NCI-H128 (cell line): Measurements from ENCODE around the gene LIPG.
"Not testable (repeated sequence)": the region's sequence is repeated elsewhere in the genome, so short reads cannot be mapped to it uniquely, and the experiment has no call there.

Source experiments
- DNase-seq: peaks from one replicate; lab custom pipeline; 2025; ENCODE audit not compliant: unreplicated experiment; lab: John Stamatoyannopoulos, UW

Gene LIPG

GRCh38 chr18:49546278-49546677, 15.6 kb upstream of the LIPG start:
- no peak for DNase-seq

DNA sequence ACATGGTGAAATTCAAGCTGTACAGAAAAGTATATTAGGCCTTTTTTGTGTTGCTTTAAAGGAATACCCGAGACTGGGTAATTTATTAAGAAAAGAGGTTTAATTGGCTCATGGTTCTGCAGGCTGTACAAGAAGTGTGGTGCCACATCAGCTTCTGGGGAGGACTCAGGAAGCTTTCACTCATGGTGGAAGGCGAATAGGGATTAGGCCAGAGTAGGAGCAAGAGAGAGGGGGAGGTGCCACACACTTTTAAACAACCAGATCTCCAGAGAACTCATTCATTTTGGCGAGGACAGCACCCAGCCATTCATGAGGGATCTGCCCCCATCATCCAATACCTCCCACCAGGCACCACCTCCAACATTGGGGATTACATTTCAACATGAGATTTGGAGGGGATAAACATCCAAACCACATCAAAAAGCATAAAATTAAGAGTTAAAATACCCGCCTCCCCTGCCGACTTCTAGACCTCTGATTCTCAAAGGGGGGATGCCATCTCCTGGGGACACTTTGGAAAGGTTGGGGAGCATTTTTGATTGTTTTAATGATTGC, 15.1 kb upstream of the LIPG start:
- DNase-seq = no peak

- no peak for DNase-seq
Observed at GRCh38 chr18:49547701-49548100, 14.2 kb upstream of the LIPG start.

DNA sequence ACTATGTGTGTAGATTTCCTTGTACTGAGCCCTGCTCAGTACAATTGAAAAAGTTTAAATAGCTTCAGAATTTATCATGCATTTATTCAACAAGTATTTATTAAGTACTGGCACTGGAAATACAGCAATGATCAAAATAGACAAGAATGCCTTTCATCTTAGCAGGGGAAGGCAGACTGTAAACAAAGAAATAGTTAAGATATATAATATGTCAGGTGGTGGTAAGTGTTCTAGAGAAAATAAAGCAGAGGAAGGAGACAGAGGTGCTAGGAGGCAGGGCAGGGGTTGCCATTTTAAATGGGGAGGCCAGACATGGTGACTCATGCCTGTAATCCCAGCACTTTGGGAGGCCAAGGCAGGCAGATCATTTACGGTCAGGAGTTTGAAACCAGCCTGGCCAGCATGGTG, 13.6 kb upstream of the LIPG start:
- DNase-seq = no peak

GRCh38 chr18:49550621-49551339, 11.1 kb upstream of the LIPG start:
- DNase-seq = no peak

DNA sequence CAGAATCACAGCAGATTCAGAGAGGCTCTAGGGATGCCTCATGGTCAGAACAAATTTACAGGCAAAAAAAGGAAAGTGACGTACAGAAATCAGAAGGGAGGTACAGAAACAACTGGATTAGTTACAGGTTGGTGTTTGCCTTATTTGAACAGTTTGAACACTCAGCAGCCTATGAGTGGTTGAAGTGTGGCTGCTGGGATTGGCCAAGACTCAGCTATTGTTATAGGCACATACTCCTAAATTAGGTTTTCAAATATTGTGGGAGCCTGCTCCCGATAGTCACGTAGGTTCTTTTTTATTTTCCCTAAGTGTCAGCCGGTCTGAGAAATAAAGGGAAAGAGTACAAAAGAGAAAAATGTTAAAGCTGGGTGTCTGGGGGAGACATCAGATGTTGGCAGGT, 8.9 kb upstream of the LIPG start:
- no peak for DNase-seq

DNA sequence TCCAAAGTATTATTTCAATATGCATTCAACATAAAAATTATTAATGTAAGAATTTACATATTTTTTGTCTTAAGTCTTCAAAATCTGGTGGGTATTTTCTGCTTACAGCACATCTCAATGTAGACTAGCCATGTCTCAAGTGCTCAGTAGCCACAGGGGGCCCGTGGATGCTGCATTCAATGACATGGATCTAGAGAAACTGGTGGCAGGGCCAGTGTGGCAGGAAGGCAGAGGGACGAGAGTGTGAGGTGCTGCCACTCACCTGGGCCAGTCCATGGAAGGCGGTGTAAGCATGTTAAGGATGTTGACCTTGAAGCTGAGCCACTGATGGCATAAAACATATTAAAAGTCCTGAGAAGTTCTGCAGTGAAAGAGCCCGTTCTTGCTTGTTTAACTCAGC, 6.2 kb upstream of the LIPG start:
- DNase-seq = no peak

- no peak for DNase-seq
Observed at GRCh38 chr18:49558356-49558755, 3.5 kb upstream of the LIPG start.

GRCh38 chr18:49559326-49559931, 2.4 kb upstream of the LIPG start:
- not testable (repeated sequence) for DNase-seq

- no peak for DNase-seq
Observed at GRCh38 chr18:49560277-49560623, 1.6 kb upstream of the LIPG start.

DNA sequence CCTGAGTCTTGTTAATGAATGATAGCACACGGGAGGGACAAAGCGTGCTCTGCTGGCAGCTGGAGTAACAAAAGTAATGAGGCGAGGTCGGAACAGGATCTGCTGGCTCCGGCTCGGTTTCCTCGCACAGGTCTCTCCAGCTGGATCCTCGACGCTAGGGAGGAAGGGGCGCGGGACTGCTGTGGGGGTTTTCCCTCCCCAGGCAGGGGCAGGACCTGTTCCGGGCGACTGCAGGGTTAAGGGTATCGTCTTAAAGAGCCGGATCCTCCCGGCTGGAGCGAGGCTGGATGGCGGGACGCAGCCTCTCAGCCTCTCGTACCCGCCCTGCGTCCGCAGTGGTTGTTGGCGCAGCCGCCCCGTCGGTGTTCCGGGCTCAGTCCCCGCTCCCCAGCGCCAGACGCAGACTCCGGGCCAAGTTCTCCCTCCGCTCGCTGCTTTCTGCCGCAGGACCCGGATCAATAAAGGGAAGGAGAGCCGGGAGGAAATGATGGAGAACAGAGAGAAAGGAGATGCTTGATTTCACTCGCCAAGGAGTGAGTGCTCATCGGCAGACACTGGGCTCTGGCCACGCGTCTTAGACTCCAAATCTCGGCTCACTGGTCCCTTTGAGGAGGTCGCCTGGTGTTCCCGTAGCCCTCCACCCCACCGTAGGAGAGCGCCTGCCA, 1.1 kb upstream of the LIPG start:
- DNase-seq = peak; percentile 38

DNA sequence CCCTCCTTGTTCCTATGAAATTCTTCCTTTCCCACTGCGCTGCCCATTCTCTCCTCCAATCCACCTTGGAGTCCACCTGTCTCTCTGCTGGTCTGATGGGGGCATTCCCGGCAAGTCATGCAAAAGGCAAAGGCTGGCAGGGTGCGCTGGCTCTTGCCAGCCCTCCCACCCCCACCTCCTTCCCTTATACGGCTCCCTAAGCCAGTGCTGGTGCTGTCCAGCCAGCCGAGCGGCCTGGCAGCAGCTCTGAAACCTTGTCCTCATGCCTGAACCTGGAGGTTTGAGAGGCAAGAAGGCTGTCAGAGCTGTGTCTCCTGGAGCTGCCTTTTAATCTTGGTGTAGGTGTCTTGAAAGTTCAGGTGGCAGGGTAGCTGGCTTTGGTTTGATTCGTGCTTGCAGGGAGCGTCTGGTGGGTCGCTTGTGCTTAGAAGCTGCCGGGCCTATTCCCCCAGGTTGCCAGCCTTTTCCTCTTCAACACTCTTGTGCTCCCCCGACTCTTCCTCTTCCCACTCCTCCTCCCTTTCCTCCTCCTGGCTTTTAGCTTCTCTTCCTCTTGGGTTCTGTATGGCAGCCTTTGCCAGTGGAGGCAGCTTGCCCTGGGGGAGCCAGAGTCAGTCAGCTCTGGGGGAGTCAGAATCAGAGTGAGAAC, 748 bp downstream of the LIPG start:
- no peak for DNase-seq

DNA sequence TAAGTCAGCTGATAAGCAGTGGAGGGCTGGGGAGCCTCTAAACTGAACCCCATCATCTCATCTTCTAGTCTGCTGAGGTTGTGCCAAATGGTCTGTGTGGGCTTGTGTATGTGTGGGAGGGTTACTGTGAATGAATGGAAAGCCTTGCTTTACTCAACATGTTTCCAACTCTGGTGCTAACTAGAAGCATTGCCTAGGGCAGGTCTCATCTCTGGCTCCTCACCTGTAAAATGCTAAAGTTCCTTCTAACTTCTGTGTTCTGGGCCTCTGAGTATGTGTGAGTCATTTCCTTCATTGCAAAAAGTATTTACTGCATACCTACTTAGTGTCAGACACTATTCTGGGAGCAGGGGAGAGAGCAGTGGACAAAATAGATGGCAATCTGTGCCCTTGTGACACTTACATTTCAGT, 1.3 kb downstream of the LIPG start:
- DNase-seq = no peak

GRCh38 chr18:49563701-49564517, 2.1 kb downstream of the LIPG start:
- no peak for DNase-seq

DNA sequence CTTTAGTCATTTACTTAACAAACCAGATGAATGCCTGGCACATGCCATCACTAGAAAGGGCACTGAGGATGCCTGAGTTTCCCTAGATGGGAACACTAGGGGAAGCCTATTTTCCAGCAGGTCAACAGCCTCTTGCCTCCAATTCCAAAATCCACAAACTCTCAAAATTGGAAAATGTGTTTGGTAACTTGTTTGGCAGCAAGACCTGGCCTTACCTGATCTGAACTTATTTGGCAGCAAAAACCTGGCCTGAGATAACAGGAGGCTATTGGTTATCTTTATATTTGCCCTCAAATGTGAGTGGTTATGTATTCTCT, 2.6 kb downstream of the LIPG start:
- DNase-seq = no peak

GRCh38 chr18:49565101-49565500, 3.2 kb downstream of the LIPG start:
- DNase-seq = no peak

DNA sequence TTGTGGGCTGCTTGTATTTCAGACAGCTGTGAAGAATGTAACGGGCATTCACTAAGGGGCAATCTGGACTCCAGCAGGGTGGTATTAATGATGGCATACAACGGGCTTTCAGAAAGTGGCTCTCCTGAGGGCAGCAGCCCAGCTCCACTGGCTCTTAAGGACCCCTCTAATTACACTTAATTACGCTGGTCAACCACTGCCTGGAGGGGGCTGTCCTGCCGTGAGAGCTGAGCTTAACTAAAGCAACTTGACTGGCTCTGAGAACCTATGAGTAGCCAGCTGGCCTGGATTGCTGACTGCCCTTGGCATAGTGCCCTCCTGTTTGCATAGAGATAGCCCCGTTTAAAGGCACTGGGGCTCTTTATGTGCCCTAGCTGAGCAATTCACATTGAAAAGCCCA, 3.8 kb downstream of the LIPG start:
- no peak for DNase-seq

GRCh38 chr18:49566217-49566770, 4.4 kb downstream of the LIPG start:
- DNase-seq = no peak

GRCh38 chr18:49566985-49567384, 5.1 kb downstream of the LIPG start:
- DNase-seq = no peak

DNA sequence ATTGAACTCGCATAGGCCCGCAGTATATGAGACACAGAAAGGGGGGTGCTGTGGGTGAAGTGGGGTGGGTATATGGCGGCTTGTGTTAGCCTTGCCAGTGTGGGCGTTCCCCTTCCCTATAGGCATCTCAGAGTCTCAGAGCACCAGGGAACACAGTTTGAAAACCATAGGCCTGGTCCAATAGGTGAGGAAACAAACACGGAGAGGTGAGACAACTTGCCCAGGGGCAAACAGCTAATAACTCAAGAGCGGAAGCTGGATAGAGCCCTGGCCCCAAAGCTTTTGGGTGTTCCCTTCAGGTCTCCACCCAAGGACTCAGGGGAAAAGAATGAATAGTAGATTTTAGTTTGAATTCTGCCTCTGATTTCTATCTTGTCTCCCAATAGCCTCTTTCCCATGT, 7.9 kb downstream of the LIPG start:
- no peak for DNase-seq

- no peak for DNase-seq
Observed at GRCh38 chr18:49570836-49571235, 9.0 kb downstream of the LIPG start.
